Activated naive CD4-positive, alpha-beta T cell treated with anti-CD3 and anti-CD28 coated beads, Interleukin-2, amount 50 U/mL, for 16 hours (primary cell): Measurements from ENCODE around the gene SFT2D1.
"Not testable (repeated sequence)": the region's sequence is repeated elsewhere in the genome, so short reads cannot be mapped to it uniquely, and the experiment has no call there.

Experiments used
- DNase-seq: peaks from one replicate; pipeline ENCODE4 v3.0.0-alpha.2; 2020

SFT2D1 gene

DNA sequence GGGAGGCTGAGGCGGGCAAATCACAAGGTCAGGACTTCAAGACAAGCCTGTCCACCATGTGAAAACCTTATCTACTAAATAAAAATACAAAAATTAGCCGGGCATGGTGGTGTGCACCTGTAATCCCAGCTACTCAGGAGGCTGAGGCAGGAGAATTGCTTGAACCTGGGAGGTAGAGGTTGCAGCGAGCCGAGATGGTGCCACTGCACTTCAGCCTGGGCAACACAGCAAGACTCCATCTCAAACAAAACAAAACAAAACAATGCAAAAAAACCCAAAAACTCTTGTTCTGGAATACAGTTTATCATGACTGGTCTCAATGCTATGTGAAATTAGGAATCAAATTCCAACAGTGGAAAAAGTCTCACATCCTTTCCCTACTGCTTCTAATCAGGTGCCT is 20.1 kb upstream of the SFT2D1 start:
- not testable (repeated sequence) for DNase-seq

DNA sequence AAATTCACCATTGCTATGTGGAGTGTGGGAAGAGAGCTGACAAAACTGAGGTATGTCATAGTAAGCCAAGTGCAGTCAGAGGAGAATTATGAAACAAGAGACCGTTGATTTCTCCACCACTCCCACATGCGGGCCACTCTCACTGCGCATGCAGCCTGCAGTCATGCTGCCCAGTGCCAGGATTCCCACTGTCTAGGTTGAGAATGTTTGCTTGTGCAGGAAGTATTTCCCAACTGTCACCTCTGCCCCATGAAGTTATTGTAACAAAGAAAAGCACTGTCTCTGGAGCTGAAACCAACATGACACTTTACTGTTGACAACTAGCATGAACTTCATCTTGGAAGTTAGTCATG is 18.7 kb upstream of the SFT2D1 start:
- DNase-seq = no peak

DNA sequence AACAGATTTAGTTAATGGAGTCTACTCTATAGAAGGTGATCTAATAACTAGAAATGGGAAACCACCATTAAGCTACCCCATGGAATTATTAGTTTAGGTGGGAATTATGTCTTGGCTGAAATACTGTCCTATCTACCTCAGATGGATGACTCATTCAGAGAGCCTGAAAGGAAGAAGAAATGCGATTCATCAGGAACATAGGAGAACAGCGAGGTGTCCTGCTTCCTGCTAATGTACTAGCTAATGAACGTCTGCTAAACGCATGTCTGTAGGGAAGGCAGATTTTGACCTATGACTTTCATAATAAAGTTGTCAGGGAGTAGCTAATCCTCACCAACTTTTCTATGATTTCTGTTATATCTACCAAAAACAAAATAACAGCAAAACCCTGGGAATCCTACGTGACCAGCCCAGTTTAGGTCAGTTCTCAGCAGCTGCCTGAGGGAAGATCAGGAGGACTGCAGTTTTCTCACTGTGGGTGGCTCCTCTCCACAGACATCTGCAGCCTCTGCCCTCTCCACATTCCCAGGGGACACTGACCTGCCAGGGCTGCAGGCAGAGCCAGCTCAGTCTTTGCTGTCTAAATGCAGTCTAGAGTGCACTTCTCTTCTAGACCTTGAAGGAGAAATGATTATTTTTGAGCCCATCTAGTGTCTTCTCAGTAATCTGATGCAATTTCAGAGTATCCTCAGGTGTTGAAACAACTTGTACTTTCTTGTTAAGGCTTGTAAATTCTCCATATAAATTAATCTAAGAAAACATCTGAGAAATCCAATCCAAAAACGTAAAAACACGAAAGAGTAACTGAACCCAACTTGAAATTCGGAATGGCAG is 18.1 kb upstream of the SFT2D1 start:
- DNase-seq = no peak

DNA sequence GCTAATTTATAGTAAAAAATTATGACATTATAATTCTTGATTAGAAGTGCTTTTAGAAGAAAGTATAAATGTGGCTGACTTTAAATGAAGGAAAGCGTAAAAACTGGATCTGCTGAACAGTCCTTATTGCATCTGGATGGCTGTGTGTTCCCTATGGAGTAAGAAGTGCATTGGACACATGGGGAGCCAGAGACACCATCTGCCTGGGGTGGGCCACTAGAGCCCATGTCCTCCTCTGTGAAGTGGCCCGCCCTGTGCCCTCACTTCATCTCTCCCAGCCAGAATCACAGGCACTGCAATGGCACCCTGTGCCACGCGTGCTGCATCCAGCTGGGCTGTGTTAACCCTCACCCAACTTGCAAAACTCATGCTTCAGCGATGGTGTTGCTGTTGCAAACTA is 13.2 kb upstream of the SFT2D1 start:
- no peak for DNase-seq

DNA sequence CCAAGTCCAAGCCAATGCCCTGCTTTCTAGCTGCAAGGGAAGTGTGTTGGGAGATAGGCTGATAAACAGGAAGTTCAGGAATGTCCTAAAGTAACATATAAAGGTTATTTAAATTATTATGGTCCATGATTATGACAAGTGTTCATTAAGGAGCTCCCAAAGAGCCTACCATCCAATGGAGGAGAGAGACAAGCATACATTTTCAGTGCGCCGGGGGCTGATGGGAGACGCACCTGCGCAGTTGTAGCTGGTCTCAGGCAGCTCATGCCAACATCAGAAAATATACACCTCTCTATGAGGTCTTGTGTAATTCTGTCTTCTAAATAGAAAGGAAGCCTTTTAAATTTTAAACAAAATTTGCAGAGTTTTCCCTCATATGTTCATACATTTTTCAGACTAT is 12.6 kb upstream of the SFT2D1 start:
- DNase-seq = no peak

DNA sequence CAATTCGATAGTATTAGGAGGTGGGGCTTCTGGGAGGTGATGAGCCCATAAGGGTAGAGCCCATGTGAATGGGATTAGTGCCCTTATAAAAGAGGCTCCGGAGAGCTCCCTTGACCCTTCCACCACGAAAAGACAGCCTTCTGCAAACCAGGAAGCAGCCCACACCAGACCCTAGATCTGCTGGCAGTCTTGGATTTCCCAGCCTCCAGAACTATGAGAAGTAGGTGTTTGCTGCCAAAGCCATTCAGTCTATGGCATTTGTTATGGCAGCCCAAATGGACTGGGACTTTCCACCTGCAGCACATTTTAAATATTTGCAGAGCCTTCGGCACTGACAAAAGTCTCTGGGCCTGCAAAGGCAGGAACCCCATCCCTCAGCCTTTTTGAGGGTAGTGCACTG is 11.8 kb upstream of the SFT2D1 start:
- DNase-seq = no peak

DNA sequence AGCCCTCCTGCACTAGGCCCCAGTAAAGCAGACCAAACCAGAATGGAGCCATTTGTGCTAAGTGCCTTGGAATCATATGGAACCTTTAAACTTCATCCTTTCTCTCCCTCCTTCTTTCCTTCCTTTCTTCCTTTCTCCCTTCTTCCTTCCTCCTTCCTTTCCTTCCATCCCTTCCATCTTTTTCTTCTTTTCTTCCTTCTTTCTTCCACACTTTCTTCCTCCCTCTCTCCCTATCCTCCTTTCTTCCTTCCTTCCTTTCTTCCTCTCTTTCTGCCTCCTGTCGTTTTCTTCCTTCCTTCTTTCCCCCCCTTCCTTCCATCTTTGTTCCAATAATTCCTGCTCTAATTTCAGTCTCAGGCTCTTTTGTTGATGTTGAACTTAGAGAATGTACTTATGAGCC is 11.2 kb upstream of the SFT2D1 start:
- DNase-seq = no peak

DNA sequence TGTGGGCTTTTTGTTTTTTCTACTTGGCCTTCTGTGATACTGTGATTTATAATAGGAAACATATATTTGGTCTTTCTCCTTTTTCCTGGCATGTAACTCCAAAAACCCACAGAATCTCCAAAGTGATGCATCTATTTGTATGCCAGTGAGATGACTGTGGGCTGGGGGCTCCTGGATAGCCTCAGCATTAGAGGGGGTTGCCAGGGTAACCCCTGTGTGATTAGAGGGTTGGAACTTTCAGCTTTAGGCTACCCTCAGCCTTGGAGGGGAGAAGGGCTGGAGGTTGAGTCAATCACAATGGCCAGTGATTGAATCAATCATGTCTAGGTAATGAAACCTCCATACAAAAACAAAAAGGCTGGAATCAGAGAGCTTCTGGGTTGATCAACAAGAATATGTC is 10.6 kb upstream of the SFT2D1 start:
- no peak for DNase-seq

DNA sequence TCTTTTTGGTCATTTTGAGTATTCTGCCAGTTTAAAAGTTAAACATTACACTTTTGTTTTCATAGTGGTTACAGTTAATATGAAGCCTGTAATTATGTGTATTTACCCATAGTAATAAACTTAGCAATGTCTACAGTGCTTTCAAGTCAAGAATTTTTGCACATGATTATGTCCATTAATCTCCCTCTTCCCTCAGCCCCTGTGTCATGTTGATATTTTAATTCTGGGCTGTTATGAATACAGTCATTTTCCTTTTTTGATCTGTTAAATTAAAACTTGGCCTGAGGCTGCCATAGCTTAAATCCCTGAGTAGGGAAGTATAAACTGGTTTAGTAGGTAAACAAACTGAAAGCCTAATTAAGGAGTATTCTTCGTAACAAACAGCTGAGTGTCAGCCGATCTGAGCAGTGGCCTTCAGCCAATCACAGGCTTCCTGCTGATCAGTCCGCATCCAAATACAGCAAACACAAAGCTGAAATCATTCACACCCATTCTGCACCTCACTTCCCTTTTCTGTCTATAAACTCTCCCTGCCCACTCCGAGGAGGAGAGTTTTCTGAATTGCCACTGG is 9.5 kb upstream of the SFT2D1 start:
- no peak for DNase-seq

DNA sequence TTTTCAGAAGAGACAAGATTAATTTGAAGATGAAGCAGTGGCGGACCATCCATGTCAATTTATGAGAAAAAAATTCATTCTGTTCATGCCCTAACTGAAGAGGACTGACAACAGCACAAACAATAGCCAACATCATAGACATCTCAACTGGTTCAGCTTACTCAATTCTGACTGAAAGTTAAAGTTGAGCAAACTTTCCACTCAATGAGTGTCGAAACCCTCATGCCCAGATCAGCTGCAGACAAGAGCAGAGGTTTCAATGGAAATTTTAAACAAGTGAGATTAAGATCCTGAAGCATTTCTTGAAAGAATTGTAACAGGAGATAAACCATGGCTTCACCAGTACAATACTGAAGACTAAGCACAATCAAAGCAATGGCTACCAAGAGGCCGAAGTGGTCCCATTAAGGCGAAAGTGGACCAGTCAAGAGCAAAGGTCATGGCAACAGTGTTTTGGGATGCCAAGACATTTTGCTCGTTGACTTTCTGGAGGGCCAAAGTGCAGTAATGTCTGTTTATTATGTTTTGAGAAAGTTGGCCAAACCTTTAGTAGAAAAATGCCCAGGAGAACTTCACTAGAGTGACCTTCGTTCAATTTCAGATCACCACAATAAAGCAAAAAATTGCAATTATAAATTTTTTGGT is 6.1 kb upstream of the SFT2D1 start:
- no peak for DNase-seq

DNA sequence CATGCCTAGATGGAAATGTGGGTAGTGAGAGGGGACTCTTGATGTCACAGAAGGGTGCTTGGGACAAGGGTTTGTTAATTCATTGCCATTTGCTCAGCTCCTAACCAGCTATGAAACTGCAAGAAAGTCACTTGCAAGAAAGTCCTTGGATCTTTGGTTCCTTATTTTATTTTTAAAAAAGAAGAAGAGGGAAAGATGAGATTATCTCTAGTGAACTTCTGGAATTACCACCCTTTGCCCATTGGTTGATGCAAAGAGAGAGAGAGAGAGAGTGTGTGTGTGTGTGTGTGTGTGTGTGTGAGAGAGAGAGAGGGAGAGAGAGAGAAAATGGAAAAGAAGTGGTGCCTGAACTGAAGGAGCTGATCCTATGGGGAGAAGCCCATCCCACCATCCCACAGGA is 4.6 kb upstream of the SFT2D1 start:
- DNase-seq = no peak

DNA sequence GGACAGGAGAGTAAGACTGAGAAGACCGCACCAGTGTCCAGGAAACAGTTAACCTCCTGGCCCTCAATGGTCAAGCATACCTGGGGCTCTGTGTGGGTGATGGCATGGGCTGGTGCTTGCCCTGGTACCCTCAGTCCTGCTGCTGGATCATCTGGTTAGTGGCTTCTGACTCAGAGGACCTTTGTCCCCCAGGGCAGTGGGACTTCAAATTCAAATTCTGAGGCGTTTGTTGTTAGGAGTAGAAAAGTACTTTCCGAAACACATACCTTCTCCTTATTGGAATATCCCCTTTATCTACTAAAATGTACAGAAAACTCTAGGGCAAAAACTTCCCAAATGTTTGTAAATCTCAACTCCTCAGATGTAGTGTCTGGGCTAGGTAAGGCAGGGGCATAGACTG is 4.1 kb upstream of the SFT2D1 start:
- no peak for DNase-seq

DNA sequence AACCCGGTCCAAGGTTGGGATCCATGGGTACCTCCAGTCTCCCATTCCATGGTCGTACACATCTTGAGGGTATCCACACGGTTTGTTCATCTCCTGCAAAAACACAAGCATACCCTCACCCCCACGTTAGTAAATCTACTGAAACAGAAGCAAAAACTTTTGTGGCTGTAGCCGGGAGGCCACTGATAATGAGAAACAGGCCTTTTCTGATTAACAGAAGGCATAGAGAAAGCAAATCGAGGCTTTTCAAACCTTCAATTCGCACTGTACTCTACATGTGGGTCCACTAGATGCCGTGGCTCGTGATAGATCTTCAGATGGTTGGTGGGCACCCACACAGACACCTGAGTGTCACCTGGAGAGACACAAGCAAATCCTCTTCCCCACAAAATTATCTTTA is 3.3 kb upstream of the SFT2D1 start:
- not testable (repeated sequence) for DNase-seq

DNA sequence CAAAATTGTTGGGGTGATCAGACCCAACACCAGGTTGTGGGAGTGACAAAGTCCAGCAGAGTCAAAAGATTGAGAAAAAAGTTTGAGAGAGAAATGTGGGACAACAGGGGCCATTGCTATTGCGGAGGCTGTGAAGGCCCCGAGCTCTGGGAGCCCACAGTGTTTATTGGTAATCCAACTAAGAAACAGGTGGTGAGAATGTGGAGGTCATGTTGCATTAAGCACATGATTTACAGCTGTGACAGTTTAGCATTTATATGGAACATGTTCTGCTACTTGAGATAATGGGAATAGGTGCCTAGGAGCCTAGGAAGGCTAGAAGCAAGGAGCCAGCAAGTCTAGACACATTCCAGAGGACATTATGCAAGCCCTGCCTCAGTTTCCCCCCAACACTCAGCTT is 2.6 kb upstream of the SFT2D1 start:
- not testable (repeated sequence) for DNase-seq

DNA sequence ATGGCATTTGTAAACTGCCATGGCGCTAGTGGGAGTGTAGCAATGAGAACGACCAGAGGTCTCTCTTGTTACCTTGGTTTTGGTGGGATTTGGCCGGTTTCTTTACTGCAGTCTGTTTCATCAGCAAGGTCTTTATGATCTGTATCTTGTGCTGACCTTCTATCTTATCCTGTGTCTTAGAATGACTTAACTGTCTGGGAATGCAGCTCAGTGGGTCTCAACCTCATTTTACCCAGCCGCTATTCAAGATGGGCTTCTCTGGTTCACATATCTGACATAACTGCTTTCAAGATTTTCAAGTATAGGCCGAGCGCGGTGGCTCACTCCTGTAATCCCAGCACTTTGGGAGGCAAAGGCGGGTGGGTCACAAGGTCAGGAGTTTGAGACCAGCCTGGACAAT is 1.9 kb upstream of the SFT2D1 start:
- DNase-seq = no peak

DNA sequence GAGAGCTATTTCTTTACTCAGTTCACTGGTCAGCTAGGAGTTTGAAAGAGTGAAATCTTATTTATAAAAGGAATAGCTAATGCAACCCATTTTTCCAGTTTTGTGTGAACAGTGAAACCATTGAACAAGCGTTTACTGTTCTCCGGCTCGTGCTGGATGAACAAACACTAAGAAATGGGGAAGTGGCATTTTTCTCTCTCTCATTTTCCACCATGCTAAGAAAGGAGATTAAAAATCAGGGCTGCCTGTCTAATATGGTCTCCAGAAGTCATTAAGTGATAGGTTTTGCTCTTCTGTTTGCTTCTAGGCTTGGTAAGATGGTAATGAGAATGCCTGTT is 774 bp upstream of the SFT2D1 start:
- no peak for DNase-seq

DNA sequence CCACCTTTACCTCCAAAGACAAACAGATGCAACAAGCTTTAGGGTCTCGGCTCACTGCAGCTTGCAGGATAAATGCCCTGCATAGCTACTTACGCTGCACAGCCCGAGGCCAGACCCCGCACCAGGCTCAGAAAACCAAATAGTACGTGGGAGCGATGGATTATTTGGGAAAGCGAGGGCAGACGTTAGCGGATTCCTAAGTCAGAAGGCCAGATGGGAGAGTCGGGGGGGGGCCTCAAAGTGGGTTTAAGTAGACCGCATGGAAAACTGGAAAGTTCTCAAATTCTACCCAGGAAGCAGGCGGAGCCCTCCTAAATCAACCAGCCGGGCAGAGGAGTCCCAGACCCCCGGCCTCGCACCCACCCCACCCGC is 382 bp downstream of the SFT2D1 start:
- DNase-seq = no peak

DNA sequence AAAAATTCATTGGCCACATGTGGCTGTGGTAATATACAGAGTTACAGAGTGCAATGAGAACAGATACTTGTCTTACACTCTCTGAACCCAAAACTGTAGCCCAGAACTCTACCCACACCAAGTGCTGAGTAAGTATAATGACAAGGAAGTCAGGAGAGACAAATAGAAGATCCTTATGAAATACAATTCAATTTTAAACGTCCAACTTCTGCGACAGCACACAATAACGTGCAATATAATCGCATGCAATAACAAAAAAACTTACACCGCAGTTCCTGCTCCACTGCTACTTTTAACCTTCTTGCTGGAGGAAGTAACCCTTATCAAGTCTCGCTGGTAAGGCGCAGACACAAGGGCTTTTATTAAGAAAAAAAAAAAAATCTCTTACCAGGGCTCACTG is 881 bp downstream of the SFT2D1 start:
- no peak for DNase-seq

DNA sequence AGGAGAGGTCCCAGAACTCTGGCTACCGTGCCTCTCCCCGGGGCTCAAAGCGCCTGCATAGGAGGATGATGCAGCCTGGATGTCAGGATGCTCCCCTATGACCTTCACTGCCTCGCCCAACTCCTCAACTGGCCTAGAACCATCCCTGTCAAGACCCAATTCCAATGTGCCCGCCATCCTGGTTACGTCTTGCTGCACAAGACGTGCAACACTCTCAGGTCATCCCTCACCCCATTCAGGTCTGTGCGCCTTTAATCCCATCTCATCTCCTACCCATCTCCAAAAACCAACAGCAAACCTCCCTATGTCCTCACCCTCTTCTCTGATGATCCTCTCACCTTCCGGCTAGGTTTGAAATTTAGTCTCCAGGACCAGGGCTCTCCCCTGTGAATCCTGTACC is 3.5 kb downstream of the SFT2D1 start:
- no peak for DNase-seq

DNA sequence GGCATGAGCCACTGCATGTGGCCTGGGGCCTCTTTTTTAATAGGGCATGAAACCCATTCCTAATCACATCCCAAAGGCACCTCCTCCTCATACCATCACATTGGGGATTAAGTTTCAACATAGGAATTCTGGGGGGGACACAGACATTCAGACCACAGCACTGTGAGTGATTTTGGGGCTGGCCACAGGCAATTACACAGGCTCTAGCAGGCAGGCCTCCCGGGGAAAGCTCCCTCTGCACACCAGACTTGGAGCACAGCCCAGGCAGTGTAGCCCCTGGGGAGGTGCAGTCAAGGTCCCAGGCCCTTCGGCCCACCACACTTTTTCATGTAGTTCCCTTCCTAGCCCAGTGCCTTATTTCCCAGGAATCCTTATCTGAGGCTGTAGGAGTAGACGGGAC is 5.5 kb downstream of the SFT2D1 start:
- no peak for DNase-seq

DNA sequence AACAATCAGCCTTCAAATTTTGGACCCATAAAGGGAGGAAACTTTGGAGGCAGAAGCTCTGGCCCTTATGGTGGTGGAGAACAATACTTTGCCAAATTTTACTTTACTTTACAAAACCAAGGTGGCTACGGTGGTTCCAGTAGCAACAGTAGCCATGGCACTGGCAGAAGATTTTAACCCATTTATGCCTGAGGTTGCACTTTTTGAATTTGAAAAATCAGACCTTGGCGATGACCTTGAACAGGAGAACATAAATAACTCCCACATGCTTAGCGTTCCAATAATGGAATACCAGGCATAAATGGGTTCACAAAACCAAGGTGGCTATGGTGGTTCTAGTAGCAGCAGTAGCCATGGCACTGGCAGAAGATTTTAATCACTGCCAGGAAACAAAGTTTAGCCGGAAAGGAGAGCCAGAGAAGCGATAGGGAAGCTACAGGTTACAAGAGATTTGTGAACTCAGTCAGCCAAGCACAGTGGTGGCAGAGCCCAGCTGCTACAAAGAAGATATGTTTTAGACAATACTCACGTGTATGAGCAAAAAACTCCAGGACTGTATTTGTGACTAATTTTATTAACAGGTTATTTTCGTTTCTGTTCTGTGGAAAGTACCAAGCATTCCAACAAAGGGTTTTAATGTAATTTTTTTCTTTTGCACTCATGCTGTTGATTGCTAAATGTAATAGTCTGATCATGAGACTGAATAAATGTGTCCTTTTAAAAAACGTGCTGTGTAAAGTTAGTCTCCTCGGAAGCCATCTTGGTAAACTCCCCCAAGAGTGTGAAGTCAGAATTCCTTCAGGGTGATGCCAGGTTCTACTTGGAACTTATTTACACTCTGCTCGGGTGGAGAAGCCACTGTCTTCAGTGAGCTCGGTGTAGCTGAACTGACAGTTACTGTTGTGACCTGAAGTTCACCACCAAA is 6.7 kb downstream of the SFT2D1 start:
- no peak for DNase-seq

DNA sequence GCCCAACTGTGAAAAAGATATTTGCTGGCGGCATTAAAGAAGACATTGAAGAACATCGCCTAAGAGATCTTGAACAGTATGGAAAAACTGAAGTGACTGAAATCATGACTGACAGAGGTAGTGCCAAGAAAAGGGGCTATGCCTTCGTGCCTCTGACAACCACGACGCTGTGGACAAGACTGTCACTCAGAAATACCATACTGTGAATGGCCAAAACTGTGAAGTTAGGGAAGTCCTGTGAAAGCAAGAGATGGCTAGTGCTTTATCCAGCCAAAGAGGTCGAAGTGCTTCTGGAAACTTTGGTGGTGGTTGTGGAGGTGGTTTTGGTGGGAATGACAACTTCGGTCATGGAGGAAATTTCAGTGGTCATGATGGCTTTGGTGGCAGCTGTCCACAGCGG is 7.5 kb downstream of the SFT2D1 start:
- no peak for DNase-seq

DNA sequence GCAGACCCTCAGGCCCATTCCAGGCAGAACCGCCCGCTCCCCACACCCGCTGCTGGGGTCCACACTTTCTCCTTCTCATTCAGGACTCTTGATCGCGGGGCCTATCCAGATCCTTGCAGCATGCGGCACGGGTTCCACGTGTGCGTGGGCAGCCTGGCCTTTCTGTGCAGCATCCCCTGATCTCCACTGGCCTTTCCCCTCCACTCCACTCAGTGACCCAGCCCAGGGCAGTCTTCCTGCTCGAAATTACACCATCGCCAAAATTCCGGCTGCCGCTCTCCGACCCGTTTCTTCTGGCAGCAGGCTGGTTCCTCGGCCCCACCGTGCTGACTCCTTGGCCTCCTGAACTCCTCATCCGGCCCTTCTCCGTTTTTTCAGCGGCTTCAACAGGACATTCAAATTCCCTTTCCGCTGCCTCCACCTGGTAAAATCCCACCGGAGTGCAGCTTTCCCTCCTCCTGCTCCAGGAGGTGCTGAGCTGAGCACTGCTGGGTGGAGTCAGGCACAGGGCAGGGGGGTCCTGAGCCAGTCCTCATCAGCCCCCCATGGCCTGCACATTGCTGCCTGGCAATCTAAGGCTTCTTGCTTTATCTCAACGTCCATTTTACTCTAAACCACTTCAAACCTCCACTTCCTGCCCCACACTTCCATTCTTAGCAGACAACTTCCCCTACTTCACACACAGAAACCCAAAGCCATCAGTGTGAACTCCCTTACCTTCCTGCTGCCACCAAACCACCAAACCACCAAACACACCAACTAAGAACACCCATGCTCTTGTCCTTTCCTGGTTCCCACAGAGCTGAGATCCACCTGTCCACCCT is 9.0 kb downstream of the SFT2D1 start:
- DNase-seq = no peak
